B cell (primary cell): Measurements from ENCODE around the gene CPO. TPM values are rescaled to one million over a fixed set of nuclear protein-coding genes. Genes with fewer than 3 reads are reported as not detected.

ENCODE experiments used
- ATAC-seq: fragments of 200-7000 bp; cut with Tn5 transposase; one replicate; pipeline ENCODE4 v1.10.0; 2021; ENCODE audit warnings: low read depth, mild to moderate bottlenecking, moderate number of reproducible peaks, moderate library complexity
- CTCF ChIA-PET: fragments of 350-600 bp; sonication (Branson Sonifier 250); formaldehyde crosslinking; loops from one replicate; lab custom pipeline; 2021; ENCODE audit warnings: antibody characterized with exemption, inconsistent platforms; lab: Charles Lee
- POLR2A ChIA-PET: fragments of 350-600 bp; sonication (Branson Sonifier 250); formaldehyde crosslinking; loops from one replicate; lab custom pipeline; 2021; ENCODE audit warnings: antibody characterized with exemption; lab: Charles Lee
- DNase-seq: peaks from one replicate; pipeline ENCODE4 v3.0.0; 2013
- H2AFZ ChIP-seq: 2 replicates; pipeline ENCODE4 v1.6.1; 2012; ENCODE audit warnings: mild to moderate bottlenecking, low read depth, low read length; ENCODE audit not compliant: insufficient read depth, poor library complexity, severe bottlenecking
- H3K27ac ChIP-seq, 2 donors: 1 replicate in 1 of 2; 2 replicates in 1 of 2; pipeline ENCODE4 v1.5.1; 2012 to 2013; ENCODE audit warnings: low read length in 2 of 2, mild to moderate bottlenecking in 2 of 2, moderate library complexity in 1 of 2
- H3K27me3 ChIP-seq, 4 experiments: fragments of 200-600 bp in 1 of 4; sonication (generic) in 1 of 4; replicated peaks in 1 of 4; 1 replicate in 2 of 4; 2 replicates in 2 of 4; pipeline versions ENCODE4 v1.6.1 to v1.7.0; 2013 to 2016; ENCODE audit warnings: low read length in 3 of 4, mild to moderate bottlenecking in 2 of 4, mixed read lengths in 1 of 4, moderate library complexity in 1 of 4; ENCODE audit not compliant: insufficient read depth in 4 of 4, control insufficient read depth in 3 of 4; ENCODE audit errors: control extremely low read depth in 1 of 4
- H3K36me3 ChIP-seq, 2 experiments: replicated peaks in 1 of 2; 1 replicate in 1 of 2; 2 replicates in 1 of 2; pipeline versions ENCODE4 v1.6.1 to v1.7.1; 2013; ENCODE audit warnings: low read length in 1 of 2; ENCODE audit not compliant: insufficient read depth in 2 of 2, control insufficient read depth in 1 of 2; ENCODE audit errors: control extremely low read depth in 1 of 2, extremely low read depth in 1 of 2
- H3K4me1 ChIP-seq, 2 donors: fragments of 200-600 bp in 1 of 2; sonication (generic) in 1 of 2; 1 replicate in 1 of 2; 2 replicates in 1 of 2; pipeline versions ENCODE4 v1.5.1 to v1.6.1; 2013 to 2017; ENCODE audit warnings: low read length in 2 of 2; ENCODE audit not compliant: control insufficient read depth in 2 of 2, insufficient read depth in 2 of 2
- H3K4me2 ChIP-seq: replicated peaks from 2 replicates; pipeline ENCODE3; 2012; ENCODE audit warnings: mild to moderate bottlenecking, low read depth, low read length; ENCODE audit not compliant: poor library complexity, severe bottlenecking
- H3K4me3 ChIP-seq, 5 experiments: fragments of 200-600 bp in 1 of 5; sonication (generic) in 1 of 5; 1 replicate in 3 of 5; 2 replicates in 2 of 5; pipeline versions ENCODE4 v1.5.1 to v1.7.0; 2011 to 2016; ENCODE audit warnings: low read length in 4 of 5, mild to moderate bottlenecking in 4 of 5, low read depth in 2 of 5, control low read depth in 1 of 5, moderate library complexity in 1 of 5; ENCODE audit not compliant: insufficient read depth in 1 of 5; ENCODE audit errors: control extremely low read depth in 1 of 5, extremely low read depth in 1 of 5
- H3K79me2 ChIP-seq: fragments of 200-600 bp; sonication (generic); one replicate; pipeline ENCODE4 v1.6.0; 2016; ENCODE audit warnings: low read length; ENCODE audit not compliant: control insufficient read depth, insufficient read depth
- H3K9ac ChIP-seq: fragments of 200-600 bp; sonication (generic); 2 replicates; pipeline ENCODE4 v1.6.1; 2017; ENCODE audit warnings: mild to moderate bottlenecking, low read length, moderate library complexity
- H3K9me3 ChIP-seq, 3 donors: one replicate each; pipeline versions ENCODE4 v1.6.1 to v1.7.1; 2013; ENCODE audit warnings: low read length in 2 of 3; ENCODE audit not compliant: control insufficient read depth in 2 of 3, insufficient read depth in 1 of 3; ENCODE audit errors: control extremely low read depth in 1 of 3
- H4K20me1 ChIP-seq: 2 replicates; pipeline ENCODE4 v1.6.0; 2012; ENCODE audit warnings: mild to moderate bottlenecking, low read length; ENCODE audit not compliant: insufficient read depth, control insufficient read depth, poor library complexity, severe bottlenecking
- H3K27ac Mint-ChIP-seq: one replicate; pipeline ENCODE4 v1.8.0; 2021; ENCODE audit warnings: mixed read lengths
- H3K27me3 Mint-ChIP-seq: one replicate; pipeline ENCODE4 v1.8.0; 2021; ENCODE audit warnings: mixed read lengths
- H3K4me1 Mint-ChIP-seq: one replicate; pipeline ENCODE4 v1.8.0; 2021; ENCODE audit warnings: mixed read lengths
- H3K4me3 Mint-ChIP-seq: one replicate; pipeline ENCODE4 v1.8.0; 2021; ENCODE audit warnings: mixed read lengths
- H3K9me3 Mint-ChIP-seq: one replicate; pipeline ENCODE4 v1.8.0; 2022; ENCODE audit warnings: mixed read lengths; ENCODE audit not compliant: insufficient read depth
- EZH2 ChIP-seq: IDR thresholded peaks from 2 replicates; pipeline ENCODE4 v1.6.1; 2012; ENCODE audit warnings: borderline replicate concordance, low read depth, mild to moderate bottlenecking, moderate library complexity, low read length; ENCODE audit not compliant: insufficient read depth, poor library complexity, severe bottlenecking
- WGBS: methylation state at CpG from one replicate; pipeline ENCODE4 v1.1.5; 2013; ENCODE audit warnings: missing lambda C conversion rate; ENCODE audit not compliant: insufficient coverage; 5-methylcytosine and 5-hydroxymethylcytosine counted together
- intact Hi-C: fragments of 100-400 bp; cut with micrococcal nuclease; formaldehyde crosslinking; loops from one replicate; pipeline ENCODE4 v1.10.0; 2022
- polyA plus RNA-seq: library from polyadenylated mRNA; depleted of rRNA; stranded (reverse); fragments of >200 nt; gene quantifications from 2 replicates; pipeline ENCODE4 v1.2.3, GENCODE V29; 2012
- total RNA-seq, 2 donors: library from RNA; stranded (reverse); fragments of 120-200 nt in 1 of 2; gene quantifications; 1 replicate in 1 of 2; 2 replicates in 1 of 2; pipeline versions ENCODE4 v1.2.3 to v1.2.4, GENCODE V29; 2013 to 2022
- TF ChIP-seq, protein P1 (sequence below): fragments of 200-600 bp; IDR thresholded peaks from one replicate; pipeline ENCODE4 v1.8.0; 2022; ENCODE audit warnings: antibody characterized with exemption, mild to moderate bottlenecking

CPO gene
- total and polyA plus RNA-seq, 2 donors (not counting 1 experiment from before 2014, with no cell fraction given): not detected

GRCh38 chr2:206935991-206936842 lies 3.1 kb upstream of the CPO start:
- DNase-seq (no peak), ATAC-seq (no peak)
- no peak overlapping the region for H3K27ac Mint-ChIP-seq
- H3K27me3 Mint-ChIP-seq: no peaks in the 10 kb centered on the region
- no CpG with 5 or more reads among the region's 2 CpGs for WGBS
- intact Hi-C loops: no loop called here
- Histone ChIP-seq H3K9ac (no peak overlapping the region), H3K4me3 (no peak overlapping the region), H3K4me2 (no peak overlapping the region), H3K9me3 (no peaks in the 10 kb centered on the region), H3K27me3 (no peaks in the 10 kb centered on the region), H3K27ac (no peak overlapping the region), H3K4me1 (no peaks in the 10 kb centered on the region), H3K36me3 (no peaks in the 10 kb centered on the region), H3K79me2 (no peaks in the 10 kb centered on the region), H2AFZ (no peak overlapping the region), H4K20me1 (no peaks in the 10 kb centered on the region)
- TF ChIP-seq, protein P1, sequence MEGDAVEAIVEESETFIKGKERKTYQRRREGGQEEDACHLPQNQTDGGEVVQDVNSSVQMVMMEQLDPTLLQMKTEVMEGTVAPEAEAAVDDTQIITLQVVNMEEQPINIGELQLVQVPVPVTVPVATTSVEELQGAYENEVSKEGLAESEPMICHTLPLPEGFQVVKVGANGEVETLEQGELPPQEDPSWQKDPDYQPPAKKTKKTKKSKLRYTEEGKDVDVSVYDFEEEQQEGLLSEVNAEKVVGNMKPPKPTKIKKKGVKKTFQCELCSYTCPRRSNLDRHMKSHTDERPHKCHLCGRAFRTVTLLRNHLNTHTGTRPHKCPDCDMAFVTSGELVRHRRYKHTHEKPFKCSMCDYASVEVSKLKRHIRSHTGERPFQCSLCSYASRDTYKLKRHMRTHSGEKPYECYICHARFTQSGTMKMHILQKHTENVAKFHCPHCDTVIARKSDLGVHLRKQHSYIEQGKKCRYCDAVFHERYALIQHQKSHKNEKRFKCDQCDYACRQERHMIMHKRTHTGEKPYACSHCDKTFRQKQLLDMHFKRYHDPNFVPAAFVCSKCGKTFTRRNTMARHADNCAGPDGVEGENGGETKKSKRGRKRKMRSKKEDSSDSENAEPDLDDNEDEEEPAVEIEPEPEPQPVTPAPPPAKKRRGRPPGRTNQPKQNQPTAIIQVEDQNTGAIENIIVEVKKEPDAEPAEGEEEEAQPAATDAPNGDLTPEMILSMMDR: no peak
- no peak for TF ChIP-seq EZH2
- ChIA-PET POLR2A (no interaction called here), CTCF (no interaction called here)
- H3K9me3 Mint-ChIP-seq: no peaks in the 10 kb centered on the region
- peaks cover 6% of the 10 kb centered on the region for H3K4me1 Mint-ChIP-seq
- H3K4me3 Mint-ChIP-seq: no peak overlapping the region

DNA sequence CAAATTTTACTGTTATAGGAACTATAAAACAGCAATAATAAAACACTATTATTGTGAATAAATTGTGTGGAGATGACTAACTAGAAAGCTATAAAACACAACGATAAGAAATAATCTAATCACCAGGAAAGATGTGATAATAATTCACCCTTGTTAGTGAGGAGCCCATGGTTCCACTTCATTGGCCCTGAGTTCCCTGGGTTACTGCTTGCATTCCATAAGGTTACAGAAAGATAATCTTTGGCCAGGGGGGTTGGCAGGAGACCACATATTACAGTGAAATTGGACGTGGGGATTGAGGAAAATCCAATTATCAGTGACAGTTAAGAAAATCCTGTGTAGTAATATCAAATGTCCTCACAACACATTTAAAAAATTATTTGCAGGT lies 2.5 kb upstream of the CPO start:
- Histone ChIP-seq H3K27ac (no peak overlapping the region), H2AFZ (no peak overlapping the region), H3K4me2 (no peak overlapping the region), H3K4me3 (no peak overlapping the region), H3K36me3 (no peaks in the 10 kb centered on the region), H3K27me3 (no peaks in the 10 kb centered on the region), H4K20me1 (no peaks in the 10 kb centered on the region), H3K4me1 (no peaks in the 10 kb centered on the region), H3K9me3 (no peaks in the 10 kb centered on the region), H3K79me2 (no peaks in the 10 kb centered on the region), H3K9ac (no peak overlapping the region)
- H3K27me3 Mint-ChIP-seq: no peaks in the 10 kb centered on the region
- POLR2A ChIA-PET: no interaction called here
- WGBS: no CpG with 5 or more reads among the region's 2 CpGs
- H3K4me1 Mint-ChIP-seq: peaks cover 6% of the 10 kb centered on the region
- CTCF ChIA-PET: no interaction called here
- H3K9me3 Mint-ChIP-seq: no peaks in the 10 kb centered on the region
- intact Hi-C loops: no loop called here
- H3K4me3 Mint-ChIP-seq: no peak overlapping the region
- DNase-seq: no peak
- ATAC-seq: no peak
- no peak overlapping the region for H3K27ac Mint-ChIP-seq
- no peak for TF ChIP-seq EZH2
- TF ChIP-seq, protein P1: no peak
